ENCODE data around the gene VAV2. TPM values are rescaled to one million over a fixed set of nuclear protein-coding genes. Genes with fewer than 3 reads are reported as not detected.
"Not testable (repeated sequence)": the region's sequence is repeated elsewhere in the genome, so short reads cannot be mapped to it uniquely, and the experiment has no call there.

Gene VAV2
- total and polyA plus RNA-seq, 7 donors, result 3.8 to 23.3 (median 7.2) TPM

GRCh38 chr9:133750982-133751649, 241.0 kb downstream of the VAV2 start:
- DNase-seq, result peak; percentile 37
- Histone ChIP-seq H3K9me3 (no peaks in the 10 kb centered on the region), H3K27ac (no peak overlapping the region), H3K4me3 (no peak overlapping the region), H3K4me1 (no peaks in the 10 kb centered on the region), H3K36me3 (no peaks in the 10 kb centered on the region), H3K27me3 (peaks cover 0 to 9% (median 0%) of the 10 kb centered on the region in 3 donors)
- 83 to 90% methylated on average over 9 of the region's 9 CpGs for WGBS, 2 donors
- intact Hi-C loops (cut with DNase I), result no loop called here
- no peak for TF ChIP-seq CTCF (IDR thresholded peaks at IDR 0.05)
- no peak for TF ChIP-seq POLR2A (IDR thresholded peaks at IDR 0.05)
- TF ChIP-seq POLR2AphosphoS5 (IDR thresholded peaks at IDR 0.05), result no peak
- TF ChIP-seq EP300 (IDR thresholded peaks at IDR 0.05), result no peak

GRCh38 chr9:133747309-133747708, 244.8 kb downstream of the VAV2 start:
- H3K27me3 ChIP-seq, result no peaks in the 10 kb centered on the region
- no peaks in the 10 kb centered on the region for H3K9me3 ChIP-seq
- H3K4me1 ChIP-seq, result no peaks in the 10 kb centered on the region
- DNase-seq, result no peak
- H3K4me3 ChIP-seq, result no peak overlapping the region
- H3K27ac ChIP-seq, result no peak overlapping the region
- H3K36me3 ChIP-seq, result no peaks in the 10 kb centered on the region
- TF ChIP-seq CTCF (IDR thresholded peaks at IDR 0.05) (no peak), EP300 (IDR thresholded peaks at IDR 0.05) (no peak), POLR2AphosphoS5 (IDR thresholded peaks at IDR 0.05) (no peak), POLR2A (IDR thresholded peaks at IDR 0.05) (no peak)
- intact Hi-C loops (cut with DNase I), result no loop called here

- DNase-seq; H3K4me1 ChIP-seq; H3K36me3 ChIP-seq; H3K27ac ChIP-seq; H3K4me3 ChIP-seq; H3K9me3 ChIP-seq; intact Hi-C loops (cut with DNase I); H3K27me3 ChIP-seq: not testable (repeated sequence)
- WGBS, 2 donors, result 94 to 95% methylated on average over 28 to 30 of the region's 31 CpGs
Measured at GRCh38 chr9:133744528-133744927, 247.6 kb downstream of the VAV2 start.

- WGBS, 2 donors, result 8 to 19% methylated on average over 8 of the region's 8 CpGs
- no peak for TF ChIP-seq POLR2A (IDR thresholded peaks at IDR 0.05)
- TF ChIP-seq CTCF (IDR thresholded peaks at IDR 0.05), result peak; percentile 86 to 98 (median 91)
- Histone ChIP-seq H3K27ac (no peak overlapping the region), H3K4me3 (no peak overlapping the region), H3K27me3 (no peaks in the 10 kb centered on the region), H3K4me1 (peaks cover 0 to 7% (median 7%) of the 10 kb centered on the region in 4 donors), H3K9me3 (no peaks in the 10 kb centered on the region), H3K36me3 (no peaks in the 10 kb centered on the region)
- DNase-seq, result peak; percentile 85
- intact Hi-C loops (cut with DNase I), result no loop called here
Measured at GRCh38 chr9:133742849-133743444, 249.2 kb downstream of the VAV2 start.

- Histone ChIP-seq H3K27me3 (no peaks in the 10 kb centered on the region), H3K4me3 (no peak overlapping the region), H3K36me3 (no peaks in the 10 kb centered on the region), H3K4me1 (peaks cover 0 to 14% (median 14%) of the 10 kb centered on the region in 4 donors), H3K9me3 (no peaks in the 10 kb centered on the region), H3K27ac (no peak overlapping the region)
- WGBS, 2 donors, result 88 to 90% methylated on average over 7 of the region's 7 CpGs
- DNase-seq, result no peak
- TF ChIP-seq EP300 (IDR thresholded peaks at IDR 0.05) (no peak), POLR2AphosphoS5 (IDR thresholded peaks at IDR 0.05) (no peak), CTCF (IDR thresholded peaks at IDR 0.05) (no peak), POLR2A (IDR thresholded peaks at IDR 0.05) (no peak)
- intact Hi-C loops (cut with DNase I), result no loop called here
Measured at GRCh38 chr9:133742251-133742650, 249.9 kb downstream of the VAV2 start.

All from sigmoid colon (tissue), 7 donors.